DOHH2 (cell line): Measurements from ENCODE around the gene TCF25.

ENCODE experiments used
- H3F3A ChIP-seq: fragments of 200-600 bp; sonication (generic), shearing (Covaris generic); 2 replicates; pipeline ENCODE4 v1.6.0; 2016; ENCODE audit warnings: antibody characterized with exemption, mild to moderate bottlenecking; ENCODE audit not compliant: control insufficient read depth, insufficient read depth
- H3K27ac ChIP-seq: fragments of 200-600 bp; sonication (generic); 2 replicates; pipeline ENCODE4 v1.5.1; 2014; ENCODE audit warnings: low read depth, mild to moderate bottlenecking, low read length, moderate library complexity
- H3K27me3 ChIP-seq: fragments of 200-600 bp; sonication (generic); 2 replicates; pipeline ENCODE4 v1.6.1; 2014; ENCODE audit warnings: mild to moderate bottlenecking, low read length, mixed read lengths; ENCODE audit not compliant: control insufficient read depth
- H3K36me3 ChIP-seq: fragments of 200-600 bp; sonication (generic); 2 replicates; pipeline ENCODE4 v1.6.1; 2014; ENCODE audit warnings: mild to moderate bottlenecking, low read length, moderate library complexity, mixed read lengths; ENCODE audit not compliant: control insufficient read depth
- H3K4me1 ChIP-seq: fragments of 200-600 bp; sonication (generic); 2 replicates; pipeline ENCODE4 v1.6.1; 2014; ENCODE audit warnings: mild to moderate bottlenecking, low read length, mixed read lengths; ENCODE audit not compliant: control insufficient read depth
- H3K4me2 ChIP-seq: fragments of 200-600 bp; sonication (generic); 2 replicates; pipeline ENCODE4 v1.6.0; 2014; ENCODE audit warnings: mild to moderate bottlenecking, low read length, moderate library complexity
- H3K4me3 ChIP-seq: fragments of 200-600 bp; sonication (generic); 2 replicates; pipeline ENCODE4 v1.5.1; 2014; ENCODE audit warnings: mild to moderate bottlenecking, low read length, mixed read lengths
- H3K79me2 ChIP-seq: fragments of 200-600 bp; sonication (generic); 2 replicates; pipeline ENCODE4 v1.6.1; 2014; ENCODE audit warnings: mild to moderate bottlenecking, low read length, mixed read lengths; ENCODE audit not compliant: control insufficient read depth
- H3K9me2 ChIP-seq: fragments of 200-600 bp; sonication (generic); replicated peaks from 2 replicates; pipeline ENCODE4 v1.6.1; 2014; ENCODE audit warnings: mild to moderate bottlenecking, low read length, mixed read lengths; ENCODE audit not compliant: control insufficient read depth
- H3K9me3 ChIP-seq: fragments of 200-600 bp; sonication (generic); 2 replicates; pipeline ENCODE4 v1.6.1; 2014; ENCODE audit warnings: antibody characterized with exemption, low read length, mixed read lengths; ENCODE audit not compliant: control insufficient read depth, insufficient read depth
- H4K20me1 ChIP-seq: fragments of 200-600 bp; sonication (generic); 2 replicates; pipeline ENCODE4 v1.6.0; 2014; ENCODE audit warnings: low read depth, mild to moderate bottlenecking, antibody characterized with exemption, low read length, moderate library complexity; ENCODE audit not compliant: control insufficient read depth, insufficient read depth
- CTCF ChIP-seq: fragments of 200-600 bp; sonication (generic); IDR thresholded peaks from one replicate; pipeline ENCODE4 v1.5.1; 2014; ENCODE audit warnings: antibody characterized with exemption, mild to moderate bottlenecking, low read depth, low read length; ENCODE audit not compliant: poor library complexity, severe bottlenecking
- EZH2phosphoT487 ChIP-seq: fragments of 200-600 bp; sonication (generic); IDR thresholded peaks from 2 replicates; pipeline ENCODE4 v1.6.1; 2017; ENCODE audit warnings: borderline replicate concordance, mild to moderate bottlenecking, antibody characterized with exemption, low read length, moderate library complexity, mixed read lengths

The TCF25 gene

GRCh38 chr16:89915303-89916232, 42.2 kb downstream of the TCF25 start:
- no peak for TF ChIP-seq EZH2phosphoT487
- Histone ChIP-seq H3K4me2 (no peak overlapping the region), H3K36me3 (peaks cover 33% of the 10 kb centered on the region), H3F3A (peaks cover 12% of the 10 kb centered on the region), H3K27me3 (no peaks in the 10 kb centered on the region), H3K27ac (no peak overlapping the region), H3K9me2 (no peaks in the 10 kb centered on the region), H3K9me3 (no peaks in the 10 kb centered on the region), H3K79me2 (peaks cover 1% of the 10 kb centered on the region; the same call in 1 of the 2 replicates), H4K20me1 (no peaks in the 10 kb centered on the region), H3K4me3 (no peak overlapping the region), H3K4me1 (peaks cover 35% of the 10 kb centered on the region)

- TF ChIP-seq EZH2phosphoT487 (no peak), CTCF (no peak)
- Histone ChIP-seq H3K79me2 (peaks cover 10% of the 10 kb centered on the region), H3K4me2 (peak overlapping the region; percentile 76)
Measured at GRCh38 chr16:89917773-89918452, 44.5 kb downstream of the TCF25 start.

GRCh38 chr16:89918453-89919347, 45.3 kb downstream of the TCF25 start, which contains the start of gene MC1R:
TSS of gene MC1R (plus strand) at chr16:89918862. CDS start at chr16:89919259, 397 bp downstream.
- Histone ChIP-seq H3K27me3 (no peaks in the 10 kb centered on the region), H3K79me2 (peaks cover 15% of the 10 kb centered on the region), H3K4me2 (peak within 1 kb of the TSS; percentile 76), H3K36me3 (peaks cover 7% of the 10 kb centered on the region), H3K4me1 (peaks cover 52% of the 10 kb centered on the region), H3K9me2 (no peaks in the 10 kb centered on the region), H3K4me3 (peak within 1 kb of the TSS; percentile 66), H3K27ac (peak within 1 kb of the TSS; percentile 72), H3F3A (peaks cover 14% of the 10 kb centered on the region), H3K9me3 (no peaks in the 10 kb centered on the region), H4K20me1 (no peaks in the 10 kb centered on the region)
- no peak for TF ChIP-seq EZH2phosphoT487
- TF ChIP-seq CTCF: peak; percentile 76

More at GRCh38 chr16:89917773-89918452, 44.5 kb downstream of the TCF25 start:
- Histone ChIP-seq H3K4me1 (peaks cover 52% of the 10 kb centered on the region), H3K27me3 (no peaks in the 10 kb centered on the region), H3K27ac (peak overlapping the region; percentile 72), H3K4me3 (peak overlapping the region; percentile 66), H3K36me3 (peaks cover 11% of the 10 kb centered on the region), H3K9me3 (no peaks in the 10 kb centered on the region), H4K20me1 (no peaks in the 10 kb centered on the region), H3F3A (peaks cover 14% of the 10 kb centered on the region), H3K9me2 (no peaks in the 10 kb centered on the region)
